ENCODE data around the gene WWOX. TPM values are rescaled to one million over a fixed set of nuclear protein-coding genes. Genes with fewer than 3 reads are reported as not detected.

Gene WWOX
- total RNA-seq, 1 donor from 2014 or later: 12.6 TPM

- Histone ChIP-seq H3K36me3 (ENCODE audit: control insufficient read depth, insufficient read depth, low read length) (no peaks in the 10 kb centered on the region), H3K27me3 (ENCODE audit: control insufficient read depth, insufficient read depth, low read length) (no peaks in the 10 kb centered on the region), H3K4me3 (ENCODE audit: low read depth, low read length) (no peak overlapping the region)
- FAIRE-seq: no peak
- TF ChIP-seq CTCF (IDR thresholded peaks at IDR 0.05; ENCODE audit: insufficient read depth, low read length, severe bottlenecking): no peak
- DNase-seq (ENCODE audit: low read depth): no peak
Measured at GRCh38 chr16:78476615-78477014, 377.2 kb downstream of the WWOX start.

GRCh38 chr16:78478267-78478861 lies 378.9 kb downstream of the WWOX start:
- no peak for DNase-seq (ENCODE audit: low read depth)
- no peaks in the 10 kb centered on the region for H3K27me3 ChIP-seq (ENCODE audit: control insufficient read depth, insufficient read depth, low read length)
- no peak for TF ChIP-seq CTCF (IDR thresholded peaks at IDR 0.05; ENCODE audit: insufficient read depth, low read length, severe bottlenecking)
- H3K36me3 ChIP-seq (ENCODE audit: control insufficient read depth, insufficient read depth, low read length): no peaks in the 10 kb centered on the region
- H3K4me3 ChIP-seq (ENCODE audit: low read depth, low read length): no peak overlapping the region
- FAIRE-seq: no peak

- no peaks in the 10 kb centered on the region for H3K27me3 ChIP-seq (ENCODE audit: control insufficient read depth, insufficient read depth, low read length)
- no peak for FAIRE-seq
- no peak overlapping the region for H3K4me3 ChIP-seq (ENCODE audit: low read depth, low read length)
- H3K36me3 ChIP-seq (ENCODE audit: control insufficient read depth, insufficient read depth, low read length): no peaks in the 10 kb centered on the region
- TF ChIP-seq CTCF (IDR thresholded peaks at IDR 0.05; ENCODE audit: insufficient read depth, low read length, severe bottlenecking): no peak
- DNase-seq (ENCODE audit: low read depth): no peak
Measured at GRCh38 chr16:78479723-78480122, 380.3 kb downstream of the WWOX start.

GRCh38 chr16:78480588-78480987 lies 381.1 kb downstream of the WWOX start:
- no peak for FAIRE-seq
- TF ChIP-seq CTCF (IDR thresholded peaks at IDR 0.05; ENCODE audit: insufficient read depth, low read length, severe bottlenecking): no peak
- no peaks in the 10 kb centered on the region for H3K27me3 ChIP-seq (ENCODE audit: control insufficient read depth, insufficient read depth, low read length)
- no peak overlapping the region for H3K4me3 ChIP-seq (ENCODE audit: low read depth, low read length)
- no peaks in the 10 kb centered on the region for H3K36me3 ChIP-seq (ENCODE audit: control insufficient read depth, insufficient read depth, low read length)
- no peak for DNase-seq (ENCODE audit: low read depth)

- Histone ChIP-seq H3K36me3 (ENCODE audit: control insufficient read depth, insufficient read depth, low read length) (no peaks in the 10 kb centered on the region), H3K27me3 (ENCODE audit: control insufficient read depth, insufficient read depth, low read length) (no peaks in the 10 kb centered on the region), H3K4me3 (ENCODE audit: low read depth, low read length) (no peak overlapping the region)
- DNase-seq (ENCODE audit: low read depth) (no peak), FAIRE-seq (no peak)
- no peak for TF ChIP-seq CTCF (IDR thresholded peaks at IDR 0.05; ENCODE audit: insufficient read depth, low read length, severe bottlenecking)
Measured at GRCh38 chr16:78483124-78483992, 383.9 kb downstream of the WWOX start.

Measured in bronchial epithelial cell (primary cell).